AG09319 (cell line): Measurements from ENCODE around the gene SMPD3.
A peak's percentile ranks its signal among the peaks of the same experiment; 100 is the strongest.

Experiments
- DNase-seq: peaks from one replicate; pipeline ENCODE4 v3.0.0-alpha.2; 2010; ENCODE audit warnings: low read depth; ENCODE audit errors: extremely low read depth
- CTCF ChIP-seq: IDR thresholded peaks from 2 replicates; pipeline ENCODE4 v1.5.1; 2011; ENCODE audit warnings: low read depth, mild to moderate bottlenecking, inconsistent platforms, low read length, moderate library complexity

Gene SMPD3

GRCh38 chr16:68369697-68370580 lies 78.4 kb downstream of the SMPD3 start:
- no peak for DNase-seq
- TF ChIP-seq CTCF: no peak

GRCh38 chr16:68369168-68369567 lies 79.1 kb downstream of the SMPD3 start:
- no peak for DNase-seq
- TF ChIP-seq CTCF: no peak

- no peak for DNase-seq
- no peak for TF ChIP-seq CTCF
These were observed 79.9 kb downstream of the SMPD3 start for GRCh38 chr16:68368301-68368888.

GRCh38 chr16:68367891-68368290 lies 80.4 kb downstream of the SMPD3 start:
- no peak for TF ChIP-seq CTCF
- DNase-seq: no peak

- no peak for TF ChIP-seq CTCF
- DNase-seq: no peak
These were observed 80.9 kb downstream of the SMPD3 start for GRCh38 chr16:68367440-68367839.

- TF ChIP-seq CTCF: peak; percentile 39
- DNase-seq: peak; percentile 3
These were observed 81.3 kb downstream of the SMPD3 start for GRCh38 chr16:68367030-68367429.

- no peak for DNase-seq
- no peak for TF ChIP-seq CTCF
These were observed 82.2 kb downstream of the SMPD3 start for GRCh38 chr16:68366062-68366461.
